ENCODE data around the gene DYNLT5.
"Not testable (repeated sequence)": the region's sequence is repeated elsewhere in the genome, so short reads cannot be mapped to it uniquely, and the experiment has no call there.

DYNLT5 gene

DNA sequence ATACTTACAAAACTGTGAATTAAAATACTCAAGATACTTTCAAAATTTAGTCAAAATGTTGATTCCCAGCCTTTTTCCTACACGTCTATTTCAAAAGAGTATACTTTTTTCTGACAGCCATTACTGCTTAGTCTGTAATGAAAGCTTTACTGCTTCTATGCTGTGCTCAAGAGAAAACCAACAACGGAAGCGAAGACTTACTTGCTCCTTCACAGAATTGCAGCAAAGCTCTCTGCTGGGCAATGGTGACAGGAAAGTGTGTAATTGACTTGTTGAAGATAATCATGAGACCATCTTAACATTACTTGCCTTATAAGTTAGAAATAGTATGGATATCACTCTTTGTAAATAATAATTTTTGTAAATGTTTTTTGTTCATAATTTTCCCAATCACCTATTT lies 1.7 kb upstream of the DYNLT5 start:
- no peak for DNase-seq (ENCODE audit: low read depth)

- DNase-seq (ENCODE audit: low read depth), result no peak
These were observed 1.1 kb upstream of the DYNLT5 start for GRCh38 chr1:66751160-66751559.

- no peak for DNase-seq (ENCODE audit: low read depth)
These were observed 562 bp downstream of the DYNLT5 start for GRCh38 chr1:66752671-66753371.

DNA sequence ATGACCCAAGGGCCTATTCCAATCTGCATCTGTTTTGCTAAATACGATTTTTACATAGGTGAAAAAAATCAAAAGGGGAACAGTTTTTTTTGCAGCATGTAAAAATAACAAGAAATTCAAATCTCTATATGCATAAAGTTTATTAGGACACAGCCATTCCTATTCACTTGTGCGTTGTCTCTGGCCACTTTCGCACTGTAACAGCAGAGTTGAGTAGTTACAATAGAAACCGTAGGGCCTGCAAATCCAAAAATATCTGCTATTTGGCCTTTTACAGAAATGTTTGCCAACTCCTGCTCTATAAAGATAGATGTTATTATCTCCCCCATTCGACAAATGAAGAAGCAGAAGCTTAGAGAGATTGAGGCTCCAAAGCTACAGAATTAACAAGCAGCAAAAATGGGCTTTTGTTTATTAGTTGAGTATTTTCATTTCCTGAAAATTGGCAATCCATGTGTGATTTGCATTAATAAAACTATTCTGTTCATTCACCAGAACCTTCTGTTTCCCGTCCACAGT lies 5.5 kb downstream of the DYNLT5 start:
- no peak for DNase-seq (ENCODE audit: low read depth)

- no peak for DNase-seq (ENCODE audit: low read depth)
These were observed 6.0 kb downstream of the DYNLT5 start for GRCh38 chr1:66758241-66758755.

- DNase-seq (ENCODE audit: low read depth), result no peak
These were observed 8.2 kb downstream of the DYNLT5 start for GRCh38 chr1:66760506-66760905.

DNA sequence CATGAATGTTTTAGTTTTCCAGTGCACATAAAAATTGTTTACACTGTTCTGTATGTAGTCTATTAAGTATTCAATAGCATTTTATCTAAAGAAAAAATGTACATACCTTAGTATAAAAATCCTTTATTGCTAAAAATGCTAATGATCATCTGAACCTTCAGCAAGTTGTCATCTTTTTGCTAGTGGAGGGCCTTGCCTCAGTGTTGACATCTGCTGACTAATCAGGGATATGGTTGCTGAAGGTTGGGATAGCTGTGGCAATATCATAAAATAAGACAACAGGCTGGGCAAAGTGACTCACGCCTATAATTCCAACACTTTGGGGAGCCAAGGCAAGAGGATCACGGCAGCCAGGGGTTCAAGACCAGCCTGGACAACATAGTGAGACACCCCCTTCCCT lies 9.0 kb downstream of the DYNLT5 start:
- DNase-seq (ENCODE audit: low read depth), result no peak

GRCh38 chr1:66764994-66765578 lies 12.8 kb downstream of the DYNLT5 start:
- DNase-seq (ENCODE audit: low read depth), result no peak

DNA sequence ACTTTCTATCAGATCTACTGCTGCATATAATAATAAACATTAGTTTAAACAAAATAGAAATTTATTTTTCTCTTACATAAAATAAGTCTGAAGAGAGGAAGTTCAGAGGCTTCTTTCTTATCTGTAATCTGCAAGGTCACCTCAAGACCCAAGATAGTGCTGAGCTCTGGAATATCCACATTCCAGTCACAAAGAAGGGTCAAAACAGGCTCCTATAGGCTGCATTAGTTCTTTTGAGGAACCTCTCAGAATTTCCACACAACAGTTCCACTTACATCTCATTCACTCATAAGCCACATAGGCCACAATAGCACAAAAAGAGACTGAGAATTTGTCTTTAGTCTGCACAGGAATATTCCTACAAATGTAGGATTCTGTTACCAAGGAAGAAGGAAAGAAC lies 15.4 kb downstream of the DYNLT5 start:
- no peak for DNase-seq (ENCODE audit: low read depth)

DNA sequence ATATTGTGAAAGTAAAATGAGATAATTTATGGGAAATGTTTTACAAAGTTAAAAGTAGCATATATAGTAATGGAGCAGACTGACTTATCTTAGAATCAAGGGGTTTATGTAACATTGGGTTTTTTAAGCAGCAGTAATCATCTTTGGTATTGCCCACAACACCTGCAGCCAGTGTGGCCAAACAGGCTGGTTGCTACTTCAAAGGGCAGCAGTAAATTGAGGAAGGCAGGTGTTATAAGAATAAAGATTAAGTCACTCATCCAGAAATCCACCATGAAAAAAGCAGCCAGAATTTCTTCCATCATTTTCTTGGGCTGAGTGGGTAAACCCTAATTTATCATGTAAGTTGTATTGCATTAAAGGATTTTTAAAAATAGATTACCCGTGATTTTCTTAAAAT lies 16.7 kb downstream of the DYNLT5 start:
- no peak for DNase-seq (ENCODE audit: low read depth)

DNA sequence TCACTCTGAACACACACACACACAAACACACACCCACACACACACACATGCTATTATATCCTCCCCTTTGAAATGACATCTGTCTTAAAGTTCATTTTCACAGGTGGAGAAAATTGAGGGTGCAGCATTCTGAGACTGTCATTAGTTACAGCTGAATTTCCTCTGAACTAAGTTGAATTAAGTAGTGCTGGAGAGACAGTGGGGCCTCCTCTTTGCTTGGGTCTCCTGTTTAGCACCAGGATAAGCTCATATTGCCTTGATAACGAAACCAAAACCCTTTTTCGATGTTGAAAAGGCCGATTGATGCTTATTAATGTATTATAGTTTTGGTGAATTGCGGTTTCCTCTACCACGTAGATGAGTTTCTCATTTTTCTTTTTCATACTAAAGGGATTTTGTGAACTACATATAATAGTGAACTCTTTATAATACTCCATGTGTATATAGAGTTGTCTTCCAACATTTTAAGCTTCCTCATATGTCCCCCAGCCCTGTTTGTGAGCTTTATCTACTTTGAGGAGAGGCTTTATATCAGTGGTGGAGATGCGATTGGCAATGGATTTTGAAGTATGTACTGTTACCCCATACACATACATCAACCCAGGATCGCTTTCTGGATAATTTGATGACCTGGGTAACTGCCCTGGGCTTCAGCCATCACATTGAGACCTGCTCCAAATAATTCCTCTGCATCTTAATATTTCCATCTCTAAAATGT lies 17.4 kb downstream of the DYNLT5 start:
- no peak for DNase-seq (ENCODE audit: low read depth)

DNA sequence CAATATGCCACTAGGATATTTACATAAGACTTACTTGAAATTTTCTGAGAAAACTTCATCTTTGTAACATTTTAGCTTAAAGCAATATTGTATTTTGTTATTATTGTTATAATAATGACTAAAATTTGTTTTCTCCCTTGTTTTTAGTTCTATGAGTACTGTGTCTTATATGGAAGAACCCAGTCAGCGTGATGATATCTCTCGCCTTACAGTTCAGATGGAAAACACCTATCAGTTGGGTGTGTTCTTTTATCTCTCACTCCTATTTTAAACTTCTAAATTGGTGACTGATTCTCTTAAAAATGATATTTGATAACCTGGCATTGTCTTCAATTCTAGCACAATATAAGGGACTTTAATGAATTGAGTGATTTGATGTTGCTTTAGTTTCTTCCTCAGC lies 18.0 kb downstream of the DYNLT5 start:
- DNase-seq (ENCODE audit: low read depth), result no peak

- DNase-seq (ENCODE audit: low read depth), result no peak
These were observed 18.4 kb downstream of the DYNLT5 start for GRCh38 chr1:66770694-66771093.

GRCh38 chr1:66773227-66773626 lies 21.0 kb downstream of the DYNLT5 start:
- DNase-seq (ENCODE audit: low read depth), result no peak

GRCh38 chr1:66774438-66774837 lies 22.2 kb downstream of the DYNLT5 start:
- DNase-seq (ENCODE audit: low read depth), result no peak

DNA sequence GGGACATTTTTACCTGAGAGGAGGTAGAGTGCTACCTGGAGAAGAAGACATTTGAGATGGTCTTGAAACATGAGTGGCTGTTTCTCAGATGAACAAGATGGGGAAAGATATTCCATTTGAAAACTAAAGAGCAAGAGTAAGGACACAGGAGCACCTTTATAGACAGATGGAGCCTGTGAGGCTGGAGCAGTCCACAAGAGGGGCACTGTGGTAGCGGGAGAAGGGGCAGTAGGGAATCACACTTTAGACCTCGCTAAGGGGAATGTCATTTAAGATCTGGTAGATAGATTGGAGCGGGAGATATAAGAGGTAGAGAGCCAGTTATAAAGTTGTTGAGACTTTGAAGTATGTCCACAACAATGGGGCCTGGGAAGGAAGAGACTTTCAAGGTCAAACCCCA lies 23.4 kb downstream of the DYNLT5 start:
- no peak for DNase-seq (ENCODE audit: low read depth)

- no peak for DNase-seq (ENCODE audit: low read depth)
These were observed 25.6 kb downstream of the DYNLT5 start for GRCh38 chr1:66777831-66778230.

GRCh38 chr1:66778266-66778665 lies 26.0 kb downstream of the DYNLT5 start:
- no peak for DNase-seq (ENCODE audit: low read depth)

DNA sequence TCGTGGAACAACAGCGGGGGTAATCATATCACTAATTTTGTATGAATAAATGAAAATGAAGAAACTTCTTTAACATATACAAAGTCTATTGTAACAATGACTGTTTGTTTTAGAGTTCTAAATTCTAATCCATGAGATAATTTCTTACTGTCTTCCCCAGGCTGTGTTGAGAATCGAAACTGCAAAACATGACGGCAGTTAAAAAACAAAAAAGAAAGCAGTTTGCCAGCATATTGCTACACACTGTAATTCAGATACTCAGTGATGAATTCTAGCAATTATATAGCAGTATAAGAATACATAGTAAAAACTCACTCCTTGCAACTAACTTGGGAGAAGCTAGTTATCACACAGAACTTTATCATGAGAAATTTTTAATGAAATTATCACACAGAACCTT lies 26.7 kb downstream of the DYNLT5 start:
- no peak for DNase-seq (ENCODE audit: low read depth)

DNA sequence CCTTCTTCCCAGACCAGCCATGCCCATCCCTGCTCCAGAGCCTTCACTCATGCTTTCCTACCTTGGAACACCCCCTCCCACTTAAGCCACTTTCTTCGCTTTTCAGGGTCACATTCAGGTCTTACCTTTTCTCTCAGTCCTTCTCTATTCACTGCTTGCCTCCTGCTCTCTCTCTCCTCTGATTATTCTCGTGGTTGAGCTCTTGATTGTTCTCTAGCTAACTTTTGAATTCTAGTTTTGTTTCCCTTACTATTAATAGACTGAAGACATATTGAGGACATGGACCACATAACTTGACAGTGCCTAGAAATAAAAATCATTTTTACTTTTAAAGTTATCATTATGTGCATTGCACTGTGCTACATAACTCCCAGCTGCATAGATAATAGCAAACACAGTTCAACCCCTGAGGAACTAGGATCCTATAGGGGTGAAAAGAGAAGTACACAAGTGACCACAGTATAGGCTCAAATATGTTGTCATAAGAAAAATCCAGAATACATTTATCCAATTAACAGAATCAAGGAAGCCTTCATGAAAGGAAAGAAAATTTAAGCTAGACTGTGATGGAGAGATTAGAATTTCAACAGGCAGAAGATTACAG lies 27.3 kb downstream of the DYNLT5 start:
- DNase-seq (ENCODE audit: low read depth), result no peak

GRCh38 chr1:66785800-66786199 lies 33.5 kb downstream of the DYNLT5 start:
- not testable (repeated sequence) for DNase-seq (ENCODE audit: low read depth)

GRCh38 chr1:66787641-66788040 lies 35.4 kb downstream of the DYNLT5 start:
- no peak for DNase-seq (ENCODE audit: low read depth)

Measured in non-pigmented ciliary epithelial cell (primary cell).